Suppressor macrophage treated with lipopolysaccharide for 1 hour (primary cell): ENCODE measurements around the gene SPOCD1.

Source experiments
- DNase-seq, 3 donors: peaks; one replicate each; pipeline ENCODE4 v3.0.0-alpha.2; 2020 to 2022

Gene SPOCD1

DNA sequence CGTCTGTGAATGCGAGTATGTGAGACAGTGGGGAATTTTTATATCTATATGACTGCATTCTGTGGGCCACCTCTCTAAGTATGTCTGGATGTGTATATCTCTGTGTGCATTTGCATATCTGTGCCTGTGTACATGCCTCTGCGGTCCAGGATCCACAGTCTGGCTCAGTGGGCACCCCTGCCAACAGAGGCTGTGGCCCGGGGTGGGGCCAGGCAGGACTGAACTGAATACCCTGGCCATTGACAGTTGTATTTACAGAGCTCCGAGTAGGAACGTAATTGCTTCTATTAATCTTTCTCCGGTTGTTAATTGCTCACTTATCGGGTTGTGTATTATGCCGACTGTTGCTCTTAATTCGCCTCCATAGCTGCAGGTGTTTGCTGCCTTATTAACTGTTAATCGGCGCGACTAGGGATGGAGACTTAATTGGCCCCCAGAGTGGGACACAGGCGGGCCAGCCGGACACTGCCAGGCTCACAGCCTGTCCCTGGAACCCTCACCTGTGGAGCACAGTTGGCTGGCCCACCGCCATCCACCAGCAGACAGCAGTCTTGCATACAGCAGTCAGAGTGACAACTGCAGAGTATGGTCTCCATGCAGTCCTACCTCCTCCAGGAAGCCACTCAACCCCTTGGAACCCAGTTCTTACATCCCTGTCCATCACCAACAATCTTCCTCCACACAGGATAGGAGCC, 29.3 kb downstream of the SPOCD1 start:
- no peak for DNase-seq

DNA sequence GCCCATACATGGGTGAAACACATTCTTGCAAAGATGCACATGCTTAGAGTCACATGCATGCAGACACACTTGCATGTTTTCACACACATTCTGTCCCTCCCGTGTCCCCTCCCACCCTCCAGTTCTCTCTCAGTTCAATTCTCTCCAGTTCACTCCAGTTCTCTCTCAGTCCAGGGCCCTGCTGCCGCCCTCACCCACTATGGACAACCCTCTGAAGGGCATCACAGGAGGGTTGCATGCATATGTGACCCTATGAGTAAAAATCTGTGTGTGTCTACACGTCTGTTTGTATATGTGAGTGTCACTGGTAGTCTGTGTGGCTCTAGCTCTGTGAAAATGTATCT, 29.9 kb downstream of the SPOCD1 start:
- no peak for DNase-seq

DNA sequence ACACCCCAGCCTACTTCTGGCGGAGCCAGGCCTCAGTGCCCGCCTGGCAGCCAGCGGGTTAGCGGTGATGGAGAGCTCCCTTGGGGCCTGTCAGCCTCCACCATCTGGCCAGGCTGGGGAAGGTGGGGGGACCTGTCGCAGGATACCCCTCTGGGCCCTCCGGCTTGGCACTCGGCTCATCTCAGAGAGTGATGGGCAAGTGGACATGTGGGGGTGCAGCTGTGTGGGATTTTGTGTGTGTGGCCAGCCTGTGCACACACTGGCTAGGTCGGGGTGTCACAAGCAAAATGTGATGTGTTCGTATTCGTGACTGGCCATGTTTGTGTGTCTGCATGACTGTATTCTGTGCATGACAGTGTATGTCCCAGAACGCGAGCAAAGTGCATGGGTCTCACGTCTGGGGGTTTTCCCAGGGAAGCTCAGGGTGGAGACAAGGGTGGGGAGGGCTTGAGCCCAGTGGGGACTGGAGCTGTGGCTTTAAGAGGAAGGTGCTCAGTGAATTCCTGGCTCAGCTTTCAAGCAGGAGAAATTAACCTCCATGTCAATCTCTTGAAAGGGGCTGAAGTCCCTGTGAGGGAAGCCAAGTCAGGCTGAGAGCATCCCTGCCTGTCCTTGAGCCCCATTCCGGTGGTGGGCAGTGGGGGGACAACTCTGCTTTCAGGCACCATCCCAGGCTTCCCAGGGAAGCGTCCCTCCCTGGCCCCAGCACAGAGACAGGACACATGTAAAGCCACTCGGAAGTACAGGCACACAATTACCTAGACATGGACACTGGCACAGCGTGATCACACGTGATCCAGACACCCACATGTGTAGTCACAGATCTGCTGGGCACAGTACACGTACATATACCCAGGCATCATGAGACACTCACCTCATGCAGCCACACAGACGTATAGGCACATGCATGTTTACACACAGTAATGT, 30.5 kb downstream of the SPOCD1 start:
- DNase-seq: no peak

DNA sequence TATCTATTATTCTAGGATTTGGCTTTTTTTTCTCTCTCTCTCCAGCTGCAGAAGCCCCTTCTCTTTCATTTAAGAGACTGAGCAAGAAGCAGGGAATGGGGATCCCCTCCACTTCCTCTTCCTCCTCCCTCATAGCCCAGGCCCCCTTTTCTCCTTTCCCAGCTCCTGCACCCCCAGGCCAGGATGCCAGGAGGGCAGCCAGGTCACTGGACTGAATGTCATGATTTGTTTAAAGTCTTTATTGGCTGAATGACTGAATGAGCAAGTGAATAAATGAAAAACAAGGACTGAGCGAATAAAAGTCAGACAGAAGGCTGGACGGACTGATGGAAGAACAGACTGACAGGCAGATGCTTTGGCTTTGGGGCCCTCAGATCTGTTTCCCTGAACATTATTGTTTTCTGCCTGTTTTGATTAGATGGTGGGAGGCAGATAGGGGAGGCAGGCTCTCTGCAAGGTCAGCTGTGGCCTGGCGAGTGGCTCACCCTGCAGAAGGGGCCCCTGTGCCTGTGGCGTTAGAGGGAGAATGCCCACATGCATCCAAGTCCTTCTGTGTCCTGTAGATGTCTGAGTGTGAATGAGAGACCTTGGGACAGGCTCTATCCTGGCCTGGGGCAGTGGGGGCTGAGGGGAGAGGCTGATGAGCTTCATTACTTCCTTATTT, 31.3 kb downstream of the SPOCD1 start:
- DNase-seq: no peak

DNA sequence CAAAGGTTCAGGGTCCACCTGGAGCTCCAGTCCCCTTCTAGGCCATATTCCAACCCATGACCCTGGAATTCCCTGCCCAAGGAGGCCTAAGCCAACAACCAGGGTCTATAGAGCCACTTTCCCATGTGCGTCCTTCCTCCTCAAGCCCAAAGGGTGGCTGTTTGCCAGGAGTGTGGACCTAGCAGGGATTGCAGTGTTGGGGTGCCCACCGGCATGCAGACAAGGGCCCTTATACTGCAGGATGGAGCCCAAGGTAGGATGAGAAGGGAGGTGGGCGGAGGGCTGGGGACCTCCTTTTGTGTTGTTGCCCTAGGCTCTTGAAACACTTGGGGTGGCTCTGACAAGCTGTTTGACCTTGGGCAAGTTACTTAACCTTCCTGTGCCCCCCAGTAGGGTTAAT, 32.0 kb downstream of the SPOCD1 start:
- no peak for DNase-seq

DNA sequence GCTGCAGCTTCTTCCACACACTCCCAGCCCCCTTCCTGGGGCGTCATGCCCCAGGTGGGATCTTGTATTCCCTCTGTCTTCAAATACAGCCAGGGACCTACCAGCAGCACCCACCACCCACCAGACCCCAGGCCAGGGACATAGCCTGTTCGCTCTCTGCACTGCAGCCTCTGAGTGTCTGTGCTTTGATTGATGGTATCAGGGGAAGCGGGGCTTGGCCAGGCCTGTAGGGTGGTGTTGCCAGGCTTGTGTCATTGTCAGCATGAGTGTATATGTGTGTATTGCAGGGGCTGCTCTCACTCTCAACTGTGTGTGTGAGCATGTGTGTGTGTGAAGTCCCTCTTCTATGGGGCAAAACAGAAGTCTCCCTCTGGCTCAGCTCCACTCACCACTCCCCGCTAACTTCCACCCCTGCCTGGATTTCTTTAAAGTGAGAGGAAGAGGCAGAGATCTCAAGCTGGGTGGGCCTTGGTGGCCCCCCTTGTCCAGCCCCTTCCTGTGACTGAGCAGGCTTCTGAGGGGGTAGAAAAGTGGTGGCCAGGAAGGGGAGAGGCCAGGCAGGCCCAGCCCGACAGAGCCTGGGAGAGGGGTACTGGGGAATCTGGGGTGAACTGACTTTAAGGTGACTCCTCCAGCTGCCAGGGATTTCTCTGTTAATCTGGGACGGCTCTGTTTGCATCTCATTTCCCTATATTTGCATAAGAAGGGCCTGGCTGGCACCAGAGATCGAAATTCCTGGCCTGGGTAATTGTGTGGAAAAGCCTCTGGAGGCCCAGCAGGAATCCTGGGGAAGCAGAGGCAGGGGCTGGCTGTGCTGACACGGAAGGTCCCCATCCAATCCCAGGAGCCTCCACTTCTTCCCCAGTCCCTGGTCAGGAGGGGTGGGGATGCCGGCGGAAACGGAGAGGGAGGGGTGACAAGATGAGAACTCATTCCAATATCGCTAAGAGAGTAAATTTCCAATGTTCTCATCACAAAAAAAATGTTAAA, 33.1 kb downstream of the SPOCD1 start:
- DNase-seq: no peak

DNA sequence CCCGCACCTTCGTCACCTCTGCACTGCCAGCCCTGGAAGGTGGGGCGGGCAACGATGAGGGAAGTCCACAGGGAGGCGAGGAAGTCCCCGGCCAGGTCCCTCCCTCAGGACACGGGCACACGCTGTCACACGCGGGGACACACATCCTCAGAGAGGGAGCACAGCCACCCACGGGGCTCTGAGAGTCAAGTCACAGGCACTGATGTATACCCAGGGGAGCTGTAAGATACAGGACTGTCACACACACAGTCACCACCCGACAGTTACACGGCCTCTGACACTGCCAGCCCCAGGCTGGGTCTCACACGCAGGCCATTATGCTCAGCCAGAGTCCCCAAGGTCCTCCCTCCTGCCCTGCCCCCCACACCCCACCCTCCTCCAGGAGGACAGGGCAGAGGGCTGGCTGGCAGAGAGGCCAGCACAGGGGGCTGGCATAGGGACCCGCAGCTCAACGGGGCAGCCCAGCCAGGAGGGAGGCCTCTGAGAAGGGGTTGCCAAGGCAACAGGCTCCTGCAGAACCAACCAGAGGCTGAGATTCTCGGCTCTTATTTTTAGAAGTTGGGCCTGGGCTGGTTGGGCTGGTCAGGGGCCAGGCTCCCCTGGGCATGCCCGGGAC, 34.0 kb downstream of the SPOCD1 start:
- no peak for DNase-seq

DNA sequence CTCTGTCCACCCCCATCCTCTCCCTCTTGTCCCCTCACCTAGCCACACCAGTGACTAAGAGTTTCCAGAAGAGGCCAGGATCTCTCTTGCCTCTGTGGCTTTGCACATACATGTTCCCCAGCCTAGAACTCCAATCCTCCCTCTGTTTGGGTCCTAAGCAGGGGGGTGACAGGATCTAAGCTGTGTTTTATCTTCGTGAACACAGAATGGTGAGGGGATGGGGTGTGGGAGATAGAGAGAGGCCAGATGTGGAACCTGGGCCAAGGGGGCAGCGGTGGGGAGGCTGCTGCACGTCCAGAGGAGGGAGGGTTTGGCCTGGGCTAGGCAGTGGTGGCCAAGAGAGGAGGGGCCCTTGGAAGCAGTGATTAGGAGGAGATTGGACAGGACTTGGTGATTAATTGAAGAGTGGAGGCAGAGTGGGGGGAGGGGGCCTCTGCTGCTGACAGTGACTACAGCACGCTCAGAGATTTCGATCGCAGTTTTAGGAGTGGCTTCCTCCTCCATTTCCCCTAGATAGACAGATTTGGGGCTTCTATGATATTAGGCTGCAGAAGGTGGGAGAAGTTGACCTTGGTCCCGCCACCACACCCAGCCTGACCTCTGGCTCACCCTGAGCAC, 34.6 kb downstream of the SPOCD1 start:
- DNase-seq: no peak

DNA sequence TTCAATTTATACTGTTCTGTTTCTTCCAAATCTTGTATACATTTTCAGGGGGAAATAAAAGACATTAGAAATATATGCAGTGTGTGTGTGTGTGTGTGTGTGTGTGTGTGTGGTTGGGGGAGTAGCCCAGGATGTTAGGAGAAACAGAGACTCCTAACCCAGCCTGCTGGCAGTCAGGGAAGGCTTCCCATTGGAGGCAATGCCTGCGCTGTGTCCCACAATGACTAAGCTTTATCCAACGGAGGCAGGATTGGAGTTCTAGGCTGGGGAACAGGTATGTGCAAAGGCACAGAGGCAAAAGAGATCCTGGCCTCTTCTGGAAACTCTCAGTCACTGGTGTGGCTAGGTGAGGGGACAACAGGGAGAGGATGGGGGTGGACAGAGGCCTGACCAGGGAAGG, 35.2 kb downstream of the SPOCD1 start:
- DNase-seq: no peak

DNA sequence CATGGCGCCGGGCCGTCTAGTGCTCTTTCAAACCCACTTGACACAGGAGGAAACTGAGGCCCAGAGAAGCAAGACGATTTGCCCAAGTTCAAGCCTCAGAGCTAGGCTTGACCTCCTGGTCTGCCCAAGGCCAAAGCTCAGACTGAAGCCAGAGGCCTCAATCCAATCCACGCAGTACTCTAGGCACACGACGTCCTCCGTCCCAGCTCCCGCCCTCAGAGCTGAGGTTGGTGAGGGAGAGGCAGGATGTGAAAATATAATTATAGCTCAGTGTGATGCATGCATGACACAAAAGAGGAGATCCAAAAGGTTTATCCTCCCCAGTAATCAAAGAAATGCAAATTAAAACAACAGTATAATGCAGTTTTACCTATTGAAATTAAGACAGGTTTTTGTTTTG, 36.1 kb downstream of the SPOCD1 start:
- DNase-seq: no peak

DNA sequence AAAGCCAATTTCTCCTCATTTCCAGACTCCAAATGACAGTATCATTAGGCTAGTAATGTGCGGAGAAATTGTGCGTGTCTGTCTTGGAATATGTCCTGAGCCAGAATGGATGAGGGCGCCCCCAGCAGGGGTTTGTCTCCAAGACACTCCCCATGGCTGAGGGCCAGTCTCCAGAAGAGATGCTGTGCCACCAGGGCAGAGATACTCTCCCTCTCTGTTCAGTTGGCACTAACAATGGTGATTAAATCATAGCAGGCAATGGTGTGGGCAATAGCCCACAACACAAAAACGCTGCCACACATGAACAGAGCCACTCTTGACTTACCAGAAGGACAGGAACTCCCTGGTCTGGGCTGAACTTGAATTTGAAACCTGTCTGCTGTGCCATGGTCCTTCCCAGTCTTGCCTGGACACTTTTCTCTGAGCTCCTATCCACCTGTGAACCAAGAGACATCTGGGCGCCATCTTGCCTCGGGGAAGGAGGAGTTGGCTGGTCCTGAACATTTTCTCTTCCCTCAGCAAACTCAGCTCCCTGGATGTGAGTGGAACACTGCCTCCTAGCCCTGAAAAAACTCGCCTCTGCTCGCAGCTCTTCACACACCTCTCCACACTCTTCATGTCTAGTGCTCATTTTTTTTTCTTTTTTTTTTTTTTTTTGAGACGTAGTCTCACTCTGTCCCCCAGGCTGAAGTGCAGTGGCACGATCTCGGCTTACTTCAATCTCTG, 36.9 kb downstream of the SPOCD1 start:
- no peak for DNase-seq

DNA sequence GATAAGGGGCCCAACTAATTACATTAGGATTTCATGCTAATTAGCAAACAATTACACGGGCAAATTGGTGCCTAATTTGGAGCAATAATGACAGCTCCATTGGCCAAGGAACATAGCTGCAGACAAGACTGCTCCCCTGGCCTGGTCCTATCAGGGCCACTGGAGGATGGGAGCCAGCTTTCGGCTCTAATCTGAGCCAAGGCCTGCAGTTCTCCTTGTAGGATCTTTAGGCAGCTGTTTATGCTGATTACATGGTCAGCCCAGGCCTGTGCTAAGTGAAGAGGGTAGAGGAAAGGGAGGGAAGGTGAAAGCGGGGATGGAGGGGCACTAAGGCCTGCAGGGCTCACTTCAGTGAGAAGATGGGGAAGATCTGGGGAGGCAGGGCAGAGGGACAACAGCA, 39.3 kb downstream of the SPOCD1 start:
- DNase-seq: no peak

DNA sequence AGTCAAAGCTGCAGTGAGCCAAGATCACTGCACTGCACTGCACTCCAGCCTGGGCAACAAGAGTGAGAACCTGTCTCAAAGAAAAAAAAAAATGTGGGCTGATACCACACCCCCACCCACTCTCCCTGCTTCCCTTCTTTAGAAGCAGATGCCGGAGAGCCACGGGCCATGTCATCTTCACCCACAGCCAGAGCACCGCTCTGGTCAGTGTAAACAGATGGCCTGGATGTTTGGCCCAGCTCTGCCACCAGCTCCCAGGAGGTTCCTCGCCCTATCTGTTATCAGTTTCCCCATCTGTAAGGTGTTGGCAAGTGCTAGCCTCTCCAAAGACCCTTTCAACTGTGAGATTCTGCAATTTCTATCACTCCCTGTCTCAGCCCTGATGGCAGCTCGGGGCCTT, 39.8 kb downstream of the SPOCD1 start:
- DNase-seq: no peak

DNA sequence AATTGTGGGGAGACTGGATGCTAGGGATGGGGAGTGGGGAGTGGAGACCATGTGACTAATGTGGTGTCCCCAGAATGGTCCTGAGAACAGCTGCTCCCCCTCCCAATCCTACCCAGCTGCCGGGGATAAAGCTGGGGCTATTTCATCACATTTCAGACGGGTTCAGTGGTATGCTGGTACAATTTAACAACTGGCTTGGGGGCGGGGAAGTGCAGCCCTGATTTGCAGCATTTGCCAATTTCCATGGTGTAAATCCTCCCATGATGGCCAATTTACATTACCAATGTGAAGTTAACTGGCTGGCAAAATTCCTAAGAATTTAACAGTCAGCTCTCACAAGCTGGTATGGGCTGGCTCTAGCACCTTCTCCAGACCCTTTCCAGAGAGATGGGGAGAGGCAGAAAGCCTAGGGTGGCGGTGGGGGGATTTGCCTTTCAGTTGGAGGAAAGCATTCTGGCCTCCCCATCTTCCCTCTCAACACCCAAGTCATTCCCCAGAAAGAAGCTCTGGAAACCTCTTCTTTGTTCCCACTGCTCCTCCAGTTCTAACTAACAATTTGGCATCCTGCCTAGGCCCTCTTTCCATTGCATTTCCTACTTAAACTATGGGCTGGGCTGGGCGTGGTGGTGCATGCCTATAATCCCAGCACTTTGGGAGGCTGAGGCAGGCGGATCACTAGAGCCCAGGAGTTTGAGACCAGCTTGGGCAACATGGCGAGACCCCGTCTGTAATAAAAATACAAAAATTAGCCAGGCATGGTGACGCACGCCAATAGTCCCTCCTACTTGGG, 40.4 kb downstream of the SPOCD1 start:
- no peak for DNase-seq

DNA sequence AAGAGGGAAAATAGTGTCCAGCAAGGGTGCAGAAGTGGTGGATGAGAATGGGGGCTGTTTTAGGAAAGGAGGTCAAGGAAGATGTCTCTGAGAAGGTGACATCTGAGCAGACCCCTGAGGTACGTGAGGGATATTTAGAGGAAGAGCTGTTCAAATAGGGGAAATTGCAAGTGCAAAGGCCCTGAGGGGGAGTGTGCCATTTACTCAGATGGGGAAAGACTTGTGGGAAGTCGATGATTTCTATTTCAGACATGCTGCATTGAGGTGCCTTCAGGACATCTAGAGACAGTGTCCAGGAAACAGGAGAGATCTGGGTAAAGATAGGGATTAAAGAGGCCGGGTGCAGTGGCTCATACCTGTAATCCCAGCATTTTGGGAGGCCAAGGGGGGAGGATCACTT, 41.3 kb downstream of the SPOCD1 start:
- no peak for DNase-seq

DNA sequence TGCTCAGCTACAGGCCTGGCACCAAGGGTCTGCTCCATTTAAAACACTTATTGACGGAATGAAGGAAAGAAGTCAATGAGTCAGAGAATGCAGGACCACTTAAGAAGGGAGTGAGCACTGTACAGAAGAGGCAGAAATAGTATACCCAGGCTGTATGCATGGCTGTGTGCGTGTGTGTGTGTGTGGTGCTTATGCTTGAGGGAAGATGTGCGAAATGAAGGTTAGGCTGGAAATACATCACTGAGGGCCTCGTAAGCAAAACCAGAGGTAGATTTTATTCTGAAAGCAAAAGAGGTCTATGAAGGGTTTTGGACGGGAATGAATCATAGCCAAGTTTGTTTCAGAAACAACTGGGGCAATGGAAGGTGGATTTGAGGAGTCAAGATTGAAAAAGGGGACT, 42.0 kb downstream of the SPOCD1 start:
- no peak for DNase-seq

DNA sequence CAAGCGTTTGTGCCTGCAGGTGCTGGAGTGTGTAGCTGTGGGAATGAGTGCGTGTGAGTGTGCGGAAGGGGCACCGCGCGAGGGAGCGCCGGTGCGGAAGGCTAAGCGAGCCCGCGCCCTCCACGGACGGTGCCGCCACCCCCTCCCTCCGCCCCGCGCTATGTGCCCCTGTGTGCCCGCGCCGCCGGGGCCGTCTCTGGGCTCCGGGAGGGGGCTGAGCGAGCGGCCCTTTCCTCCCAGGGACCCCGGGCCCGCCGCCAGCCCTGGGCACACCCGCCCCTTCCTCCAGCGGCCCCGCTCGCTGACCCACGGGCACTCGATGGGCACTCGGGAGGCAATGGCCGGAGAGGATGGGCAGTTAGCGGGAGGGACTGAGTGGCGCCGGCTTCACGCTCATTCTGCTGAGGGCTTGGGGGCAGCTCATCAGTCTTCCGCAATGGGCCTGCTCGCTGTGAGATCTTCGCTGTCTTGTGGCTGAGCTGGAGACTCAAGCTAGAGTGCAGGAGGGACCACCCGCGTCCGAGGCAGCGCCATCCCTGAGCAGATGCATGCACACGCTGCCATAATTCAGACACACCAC, 43.1 kb downstream of the SPOCD1 start:
- DNase-seq: no peak

DNA sequence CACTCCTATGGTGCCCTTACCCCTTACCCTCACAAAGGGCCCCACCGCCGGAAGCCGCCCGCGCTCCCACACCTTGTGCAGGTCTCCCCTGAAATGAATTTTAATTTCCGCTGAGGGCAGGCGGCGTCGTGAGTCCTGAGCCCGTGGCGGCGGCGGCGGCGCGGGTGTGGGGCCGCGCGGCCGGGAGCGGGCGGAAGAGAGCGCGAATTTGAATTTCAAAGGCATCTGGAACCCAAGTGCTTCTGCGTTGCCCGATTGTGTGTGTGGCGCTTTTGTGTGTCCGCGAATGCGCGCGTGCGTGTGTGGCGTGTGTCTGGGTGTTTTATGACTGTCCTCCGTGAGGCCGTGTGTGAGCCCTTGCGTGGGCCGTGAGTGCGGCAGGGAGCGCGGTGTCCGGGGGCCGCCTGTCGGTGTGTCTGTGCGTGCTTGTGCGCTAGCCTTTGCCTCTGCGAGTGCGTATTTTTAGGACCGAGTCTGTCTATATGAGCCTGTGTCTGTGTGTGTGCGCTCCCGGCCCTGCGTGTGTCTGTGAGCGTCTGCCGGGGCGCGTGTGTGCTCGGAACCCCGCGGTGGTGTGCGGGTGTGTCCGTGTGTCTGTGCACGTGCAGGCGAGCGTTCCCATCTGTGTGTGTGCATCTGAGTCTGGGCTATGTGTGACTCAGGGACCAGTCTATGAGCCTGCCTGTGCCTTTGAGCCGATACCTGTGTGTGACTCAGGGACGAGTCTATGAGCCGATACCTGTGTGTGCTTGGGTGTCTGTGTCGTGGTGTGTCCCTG, 43.7 kb downstream of the SPOCD1 start:
- peak in 2 of 3 donors; percentile 25 to 35 for DNase-seq
